Dermis microvascular lymphatic vessel endothelial cell (primary cell): Measurements from ENCODE around the gene IGF1R. TPM values are rescaled to one million over a fixed set of nuclear protein-coding genes. Genes with fewer than 3 reads are reported as not detected.
A peak's percentile ranks its signal among the peaks of the same experiment; 100 is the strongest.
"Not testable (repeated sequence)": the region's sequence is repeated elsewhere in the genome, so short reads cannot be mapped to it uniquely, and the experiment has no call there.

ENCODE experiments used
- DNase-seq, 2 donors: peaks; one replicate each; pipeline versions ENCODE4 v3.0.0 to v3.0.0-alpha.2; 2010; ENCODE audit warnings: low read depth in 2 of 2
- total RNA-seq: library from RNA; depleted of rRNA; stranded (reverse); fragments of >200 nt; gene quantifications from 2 replicates; pipeline ENCODE4 v1.2.1, GENCODE V29; 2014

Gene IGF1R
- 13.5 and 31.4 TPM in 2 replicates for total RNA-seq

GRCh38 chr15:98647774-98648653 lies at the start of gene IGF1R:
TSS of gene IGF1R (plus strand) at chr15:98648539. CDS start at chr15:98649582, 1,043 bp downstream.
- DNase-seq = peak; percentile 78 to 93

GRCh38 chr15:98599909-98600691 lies 48.2 kb upstream of the IGF1R start:
- peak in 1 of 2 donors; percentile 29 for DNase-seq

- DNase-seq = no peak
Measured at GRCh38 chr15:98604983-98605382, 43.4 kb upstream of the IGF1R start.

GRCh38 chr15:98609144-98609852 lies 39.0 kb upstream of the IGF1R start:
- DNase-seq = peak in 1 of 2 donors; percentile 20

GRCh38 chr15:98610991-98611390 lies 37.3 kb upstream of the IGF1R start:
- no peak for DNase-seq

GRCh38 chr15:98611808-98612207 lies 36.5 kb upstream of the IGF1R start:
- no peak for DNase-seq

GRCh38 chr15:98612490-98613110 lies 35.7 kb upstream of the IGF1R start:
- no peak for DNase-seq

- DNase-seq = no peak
Measured at GRCh38 chr15:98614681-98615080, 33.7 kb upstream of the IGF1R start.

GRCh38 chr15:98616397-98616796 lies 31.9 kb upstream of the IGF1R start:
- DNase-seq = no peak

- no peak for DNase-seq
Measured at GRCh38 chr15:98617328-98617980, 30.9 kb upstream of the IGF1R start.

- DNase-seq = not testable (repeated sequence)
Measured at GRCh38 chr15:98618576-98618975, 29.8 kb upstream of the IGF1R start.

GRCh38 chr15:98620020-98620419 lies 28.3 kb upstream of the IGF1R start:
- no peak for DNase-seq

- DNase-seq = no peak
Measured at GRCh38 chr15:98621021-98621420, 27.3 kb upstream of the IGF1R start.

- no peak for DNase-seq
Measured at GRCh38 chr15:98625614-98626013, 22.7 kb upstream of the IGF1R start.

GRCh38 chr15:98626153-98626552 lies 22.2 kb upstream of the IGF1R start:
- no peak for DNase-seq

GRCh38 chr15:98628216-98628615 lies 20.1 kb upstream of the IGF1R start:
- no peak for DNase-seq

GRCh38 chr15:98635848-98636247 lies 12.5 kb upstream of the IGF1R start:
- DNase-seq = no peak

- no peak for DNase-seq
Measured at GRCh38 chr15:98643115-98643514, 5.2 kb upstream of the IGF1R start.

GRCh38 chr15:98646546-98647025 lies 1.8 kb upstream of the IGF1R start:
- DNase-seq = no peak

GRCh38 chr15:98647026-98647773 lies 1.1 kb upstream of the IGF1R start:
- DNase-seq = peak in 1 of 2 donors; percentile 61
